Activated CD4-positive, CD25-positive, alpha-beta regulatory T cell (primary cell): ENCODE measurements around the gene IQSEC3.
"Not testable (repeated sequence)": the region's sequence is repeated elsewhere in the genome, so short reads cannot be mapped to it uniquely, and the experiment has no call there.

Source experiments
- DNase-seq, 4 experiments: peaks; one replicate each; lab custom pipeline; 2025; lab: John Stamatoyannopoulos, UW

The IQSEC3 gene

DNA sequence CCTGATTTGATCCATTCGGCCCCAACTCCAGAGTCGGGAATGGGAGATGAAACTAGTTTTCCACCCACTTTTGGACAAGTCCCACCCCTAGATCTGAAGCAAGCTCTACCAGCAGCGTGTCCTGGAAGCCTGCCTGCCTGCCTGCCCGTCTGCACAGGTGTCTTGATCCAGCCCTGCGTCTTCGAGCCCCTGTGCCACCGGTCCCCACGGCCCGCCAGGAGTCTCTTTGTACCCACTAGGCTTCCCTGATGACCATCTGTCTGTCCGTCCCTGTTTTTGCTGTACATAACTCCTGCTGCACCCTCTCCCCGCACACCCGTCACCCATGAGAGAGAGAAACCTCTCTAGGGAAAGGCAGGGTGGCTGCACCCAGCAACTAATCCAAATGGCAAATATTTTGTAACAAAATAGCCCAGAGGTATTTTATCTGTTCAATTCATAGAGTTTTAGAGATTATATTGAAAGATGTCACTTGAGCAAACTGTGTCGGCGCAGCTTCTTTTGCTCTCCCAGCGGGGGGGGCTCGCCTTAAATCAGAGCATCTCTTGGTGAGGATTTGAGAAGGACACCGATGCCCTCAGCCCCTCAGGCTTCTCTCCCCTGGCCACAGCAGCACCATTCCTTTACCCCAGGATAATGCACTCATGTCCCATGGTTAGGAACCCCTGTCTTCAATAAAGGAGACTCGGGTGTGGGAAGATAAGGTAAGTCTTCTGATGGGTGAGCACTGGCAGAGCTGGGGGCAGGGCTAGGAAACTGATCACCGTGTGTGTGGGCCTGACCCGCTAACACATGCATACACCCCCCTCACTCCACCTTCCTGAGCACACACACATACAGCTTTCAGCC is 111.6 kb downstream of the IQSEC3 start:
- no peak for DNase-seq

- no peak for DNase-seq
Observed at GRCh38 chr12:178829-179109, 112.2 kb downstream of the IQSEC3 start.

DNA sequence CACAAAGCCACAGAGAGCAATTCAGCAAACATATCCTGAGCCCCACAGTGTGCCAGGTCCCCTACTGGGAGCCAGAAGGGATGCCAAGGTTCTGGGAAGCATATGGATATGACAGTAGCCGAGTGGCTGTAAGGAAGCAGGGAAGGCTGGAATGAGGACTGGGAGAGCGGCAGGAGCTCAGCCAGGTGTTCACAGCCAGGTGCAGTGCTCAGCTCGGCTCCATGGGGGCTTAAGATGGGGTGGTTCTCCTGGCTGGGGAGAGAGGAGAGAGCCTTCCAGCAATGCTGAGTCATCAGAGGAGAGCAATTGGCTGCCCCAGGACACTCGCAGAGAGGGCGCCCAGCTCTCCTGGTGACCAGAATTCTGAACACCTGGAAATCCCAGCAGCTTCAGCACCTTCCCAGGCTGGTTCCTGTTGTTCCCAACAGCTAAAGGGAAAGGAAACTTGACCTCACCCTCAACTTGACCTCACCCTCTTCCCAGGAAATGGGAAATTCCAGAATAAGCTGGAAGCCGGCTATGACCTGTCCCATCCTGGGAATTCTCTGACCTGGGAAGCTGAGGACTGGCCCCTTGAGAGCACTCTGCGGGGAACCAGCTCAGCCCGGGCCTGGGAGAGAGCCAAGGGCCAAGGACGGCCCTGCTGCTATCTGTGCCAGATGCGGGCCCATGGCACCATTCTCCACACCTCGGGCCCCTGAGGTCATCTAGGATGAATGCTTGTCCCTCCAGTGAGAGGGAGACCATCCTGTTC is 112.7 kb downstream of the IQSEC3 start:
- no peak for DNase-seq

GRCh38 chr12:179885-180284 is 113.3 kb downstream of the IQSEC3 start:
- no peak for DNase-seq

DNA sequence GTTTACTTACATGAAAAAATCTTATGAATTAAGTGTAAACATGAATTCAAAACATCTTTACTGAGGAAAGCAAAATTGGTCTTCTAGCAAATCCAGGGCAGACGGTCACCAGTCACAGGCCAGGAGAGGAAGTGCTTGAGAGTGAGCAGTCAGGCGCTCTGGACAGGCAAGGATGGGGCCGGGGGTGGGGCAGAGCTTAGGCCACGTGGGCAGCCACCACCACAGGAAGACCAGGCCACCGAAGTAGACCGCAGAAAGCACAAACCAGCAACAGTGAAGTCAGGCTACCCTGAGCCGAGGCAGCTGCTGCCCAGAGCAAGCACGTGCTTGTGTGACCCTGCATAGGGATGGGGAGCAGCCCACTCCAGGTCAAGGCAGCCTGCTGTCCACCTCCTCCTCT is 113.9 kb downstream of the IQSEC3 start:
- DNase-seq = no peak

DNA sequence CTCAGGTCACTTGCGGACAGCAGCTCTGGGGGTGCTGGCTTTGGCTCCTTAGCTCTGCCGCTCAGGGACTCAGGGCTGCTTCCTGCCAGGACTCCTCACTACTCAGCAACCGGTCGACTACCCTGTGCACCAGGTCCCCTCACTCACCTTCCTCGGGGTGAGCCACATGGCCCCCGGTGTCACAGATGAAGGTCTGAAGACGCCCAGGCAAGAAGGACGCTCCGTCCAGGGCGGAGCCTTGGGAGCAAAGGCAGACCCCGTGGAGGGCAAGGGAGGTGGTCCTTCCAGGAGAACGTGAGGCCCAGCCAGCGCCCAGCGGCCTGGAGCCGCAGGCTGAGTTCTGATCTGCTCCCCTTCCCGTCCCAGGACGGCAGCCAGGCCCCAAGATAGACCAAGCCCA is 115.4 kb downstream of the IQSEC3 start:
- no peak for DNase-seq

- DNase-seq = no peak
Observed at GRCh38 chr12:182381-182892, 115.9 kb downstream of the IQSEC3 start.

DNA sequence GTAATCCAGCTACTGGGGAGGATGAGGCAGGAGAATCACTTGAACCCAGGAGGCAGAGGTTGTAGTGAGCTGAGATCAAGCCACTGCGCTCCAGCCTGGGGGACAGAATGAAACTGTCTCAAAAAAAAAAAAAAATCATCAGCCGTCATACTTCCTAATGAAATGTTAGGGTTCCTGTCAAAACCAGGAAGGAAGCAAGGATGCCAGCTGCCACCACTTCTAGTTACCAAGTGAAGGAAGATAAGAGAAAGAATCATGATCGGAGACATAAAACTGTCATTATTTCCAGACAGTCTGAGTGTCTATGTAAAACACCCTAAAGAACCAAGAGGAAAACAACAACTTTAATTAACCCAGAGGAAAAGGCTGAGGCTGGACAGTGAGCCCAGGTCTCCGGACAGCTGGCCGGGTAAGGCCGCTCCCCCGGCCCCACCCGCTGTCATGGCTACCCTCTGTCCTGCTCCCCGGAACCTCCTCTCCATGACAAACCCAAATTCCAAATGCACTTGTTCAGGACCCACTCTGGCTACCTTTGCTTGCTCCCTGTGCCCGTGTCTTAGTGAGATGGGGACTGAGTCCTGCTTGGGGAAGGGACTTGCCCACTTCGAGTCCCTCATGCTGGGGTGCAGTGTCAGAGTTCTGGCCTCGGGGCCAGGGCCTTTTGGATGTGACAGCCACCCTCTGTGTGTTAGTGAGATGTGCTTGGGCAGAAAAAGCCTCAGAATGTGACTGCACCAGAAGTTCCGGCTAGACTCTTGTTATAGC is 118.4 kb downstream of the IQSEC3 start:
- no peak for DNase-seq

DNA sequence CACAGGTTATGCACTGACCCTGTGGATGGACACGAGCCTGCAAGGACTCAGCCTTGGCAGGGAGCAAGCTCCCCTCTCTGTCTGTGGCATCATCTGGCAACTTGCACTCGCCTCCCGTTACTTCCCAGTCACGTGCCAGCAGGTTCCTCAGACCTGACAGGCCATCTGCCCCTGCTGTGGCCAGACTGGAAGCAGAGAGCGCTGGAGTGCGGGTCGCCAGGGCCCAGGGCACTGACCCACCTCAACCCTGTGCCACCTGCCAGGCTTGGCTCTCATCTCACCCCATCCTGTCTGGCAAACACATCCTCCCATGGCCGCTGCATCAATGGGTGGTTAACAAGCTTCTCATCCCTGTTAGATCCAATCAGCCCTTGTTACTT is 119.0 kb downstream of the IQSEC3 start:
- no peak for DNase-seq

DNA sequence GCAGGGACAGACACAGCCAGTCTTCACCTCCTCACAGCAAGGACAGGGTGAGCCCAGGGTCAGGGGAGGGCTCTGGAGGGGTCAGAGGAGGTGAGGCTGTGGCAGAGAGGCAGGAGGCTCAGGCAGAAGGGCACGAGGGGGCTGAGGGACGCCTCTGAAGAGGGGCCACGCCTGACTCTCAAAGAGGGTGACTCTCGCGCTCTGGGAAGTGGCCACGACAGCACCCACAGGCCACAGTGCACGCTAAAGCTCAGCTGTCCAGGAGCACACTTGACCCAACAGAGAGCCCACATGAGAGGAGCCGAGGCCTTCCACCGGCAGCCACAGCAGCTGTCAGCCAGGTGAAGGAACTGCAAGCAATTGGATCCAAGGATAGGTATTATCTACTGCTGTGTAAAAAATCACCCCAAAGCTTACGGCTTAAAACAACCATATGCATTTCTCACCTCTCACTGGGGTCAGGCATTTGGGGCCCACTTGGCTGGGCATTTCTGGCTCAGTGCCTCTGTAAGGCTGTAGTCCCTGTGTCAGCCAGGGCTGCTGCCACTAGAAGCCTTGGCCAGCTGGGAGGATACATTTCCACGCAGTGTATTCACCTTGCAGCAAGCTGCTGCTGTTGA is 119.5 kb downstream of the IQSEC3 start:
- DNase-seq = no peak

DNA sequence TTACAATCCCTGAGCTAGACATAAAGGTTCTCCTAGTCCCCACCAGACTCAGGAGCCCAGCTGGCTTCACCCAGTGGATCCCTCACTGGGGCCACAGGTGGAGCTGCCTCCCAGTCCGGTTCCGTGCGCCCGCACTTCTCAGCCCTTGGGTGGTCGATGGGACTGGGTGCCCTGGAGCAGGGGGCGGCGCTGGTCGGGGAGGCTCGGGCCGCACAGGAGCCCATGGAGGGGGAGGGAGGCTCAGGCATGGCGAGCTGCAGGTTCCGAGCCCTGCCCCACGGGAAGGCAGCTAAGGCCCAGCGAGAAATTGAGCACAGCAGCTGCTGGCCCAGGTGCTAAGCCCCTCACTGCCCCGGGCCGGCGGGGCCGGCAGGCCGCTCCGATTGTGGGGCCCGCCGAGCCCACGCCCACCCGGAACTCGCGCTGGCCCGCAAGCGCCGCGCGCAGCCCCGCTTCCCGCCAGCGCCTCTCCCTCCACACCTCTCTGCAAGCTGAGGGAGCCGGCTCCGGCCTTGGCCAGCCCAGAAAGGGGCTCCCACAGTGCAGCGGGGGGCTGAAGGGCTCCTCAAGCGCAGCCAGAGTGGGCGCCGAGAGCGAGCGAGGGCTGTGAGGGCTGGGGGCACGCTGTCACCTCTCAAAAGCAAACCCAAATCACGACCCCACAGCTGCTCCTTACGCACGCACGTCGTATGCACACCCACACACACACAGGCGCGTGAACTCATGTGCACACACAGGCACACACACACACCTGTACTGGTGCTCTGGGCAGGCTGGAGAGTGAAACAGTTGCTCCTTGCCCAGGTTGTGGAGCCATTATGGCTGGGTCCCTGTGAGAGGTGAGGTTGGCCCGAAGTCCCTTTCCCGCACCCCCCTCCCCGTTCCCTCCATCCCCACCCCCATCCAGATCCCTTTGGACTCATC is 121.7 kb downstream of the IQSEC3 start:
- not testable (repeated sequence) for DNase-seq

DNA sequence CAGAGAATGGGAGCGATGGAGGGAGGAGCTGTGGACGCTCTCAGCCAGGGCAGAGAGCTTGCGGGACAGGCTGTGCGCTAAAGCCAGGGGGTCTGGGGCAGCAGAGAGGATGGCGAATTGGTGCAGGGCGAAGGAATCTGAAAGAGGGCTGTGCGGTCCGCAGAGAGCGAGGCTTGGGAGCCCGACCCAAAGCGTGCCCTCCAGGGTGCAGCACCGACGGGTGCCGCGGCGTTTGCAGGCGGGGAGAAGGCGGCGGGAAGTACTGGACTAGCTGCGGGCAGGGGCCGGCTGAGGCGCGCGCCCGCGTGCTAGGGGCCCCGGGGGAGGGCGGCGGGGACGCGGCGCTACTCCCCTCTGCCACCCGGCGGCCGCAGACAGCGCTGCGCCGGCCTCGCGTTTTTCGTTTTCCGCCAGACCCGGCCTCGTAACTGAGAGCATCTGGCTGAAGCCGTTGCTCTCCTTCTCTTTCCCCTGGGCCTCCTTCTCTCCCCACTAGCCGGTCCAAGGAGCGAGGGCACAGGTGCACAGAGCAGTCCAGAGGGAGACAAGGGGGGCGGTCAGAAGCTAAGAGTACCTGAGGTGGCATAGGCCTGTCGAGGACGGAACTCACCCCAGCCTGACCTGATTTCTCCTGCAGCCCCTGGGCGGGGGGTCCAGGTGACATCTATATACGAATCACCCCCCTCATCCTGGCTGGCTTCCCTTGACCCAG is 122.5 kb downstream of the IQSEC3 start:
- no peak for DNase-seq

GRCh38 chr12:189622-189962 is 123.0 kb downstream of the IQSEC3 start:
- no peak for DNase-seq

GRCh38 chr12:190881-191280 is 124.3 kb downstream of the IQSEC3 start:
- DNase-seq = no peak

GRCh38 chr12:191541-191940 is 125.0 kb downstream of the IQSEC3 start:
- DNase-seq = no peak

DNA sequence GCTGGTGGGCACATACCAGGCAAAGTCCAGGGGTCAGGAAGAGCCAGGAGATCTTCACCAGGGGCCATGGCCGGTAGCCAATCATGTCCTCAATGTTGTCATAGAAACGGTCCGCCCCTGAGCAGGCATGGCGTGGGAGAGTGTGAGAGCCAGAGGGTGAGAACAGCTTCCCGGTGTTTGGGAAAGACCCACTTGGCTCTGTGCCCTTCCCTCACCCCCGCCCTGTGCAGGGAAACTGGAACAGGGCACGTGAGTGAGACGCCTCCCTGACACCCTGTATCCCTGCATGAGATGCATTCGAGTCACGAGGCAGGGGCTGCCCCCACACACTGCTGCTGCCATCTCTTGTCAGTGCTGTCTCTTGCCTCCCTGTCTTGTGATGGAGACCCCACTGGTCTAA is 126.7 kb downstream of the IQSEC3 start:
- no peak for DNase-seq

GRCh38 chr12:194276-194675 is 127.7 kb downstream of the IQSEC3 start:
- DNase-seq = no peak

- DNase-seq = no peak
Observed at GRCh38 chr12:195156-195555, 128.6 kb downstream of the IQSEC3 start.

GRCh38 chr12:195951-196350 is 129.4 kb downstream of the IQSEC3 start:
- no peak for DNase-seq

GRCh38 chr12:196436-196835 is 129.9 kb downstream of the IQSEC3 start:
- DNase-seq = no peak

DNA sequence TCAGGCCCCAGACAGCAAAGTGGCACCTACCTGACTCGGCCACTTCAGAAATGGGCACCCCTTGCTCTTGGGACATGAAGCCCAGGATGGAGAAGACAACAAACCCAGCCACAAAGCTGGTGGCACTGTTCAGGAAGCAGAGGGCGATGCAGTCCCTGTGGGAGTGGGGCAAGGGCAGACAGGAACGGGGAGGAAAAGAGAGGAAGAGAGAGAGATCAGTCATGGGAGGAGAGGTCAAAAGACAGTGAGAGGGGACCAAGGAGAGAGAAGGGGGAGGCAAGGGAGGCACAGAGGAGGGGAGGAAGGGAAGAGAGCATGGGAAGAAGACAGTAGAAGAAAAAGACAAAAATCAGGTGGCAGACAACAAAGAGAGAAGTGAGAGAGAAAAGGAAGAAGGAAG is 130.8 kb downstream of the IQSEC3 start:
- no peak for DNase-seq
